ENCODE results near the gene TMEM255B. TPM values are rescaled to one million over a fixed set of nuclear protein-coding genes. Genes with fewer than 3 reads are reported as not detected.
A peak's percentile ranks its signal among the peaks of the same experiment; 100 is the strongest.

Gene TMEM255B
- total and polyA plus RNA-seq, 5 donors from 2014 or later = 0.02 to 1.3 (median 0.11) TPM; not detected in 1

- H3K4me1 ChIP-seq (ENCODE audit: control insufficient read depth, insufficient read depth, low read length, poor library complexity, severe bottlenecking) = no peaks in the 10 kb centered on the region
- no peaks in the 10 kb centered on the region for H3K9me3 ChIP-seq (ENCODE audit: control insufficient read depth in 2 of 2, low read length in 2 of 2)
- DNase-seq (no peak), ATAC-seq (ENCODE audit: low read depth in 2 of 2) (no peak)
- Mint-ChIP-seq H3K36me3 (no peaks in the 10 kb centered on the region), H3K9me3 (peaks cover 0 to 3% (median 0%) of the 10 kb centered on the region in 7 donors), H3K27me3 (peaks cover 9% of the 10 kb centered on the region), H3K4me1 (peaks cover 0 to 3% (median 0%) of the 10 kb centered on the region in 4 donors), H3K4me3 (no peak overlapping the region), H3K27ac (no peak overlapping the region)
- no peak overlapping the region for H3K4me3 ChIP-seq (ENCODE audit: low read depth, low read length)
- H3K27ac ChIP-seq (ENCODE audit: insufficient read depth, low read length, poor library complexity, severe bottlenecking) = no peak overlapping the region
- no peaks in the 10 kb centered on the region for H3K36me3 ChIP-seq (ENCODE audit: control insufficient read depth, insufficient read depth, low read length)
- no peaks in the 10 kb centered on the region for H3K27me3 ChIP-seq (ENCODE audit: control insufficient read depth, insufficient read depth, low read length)
Measured at GRCh38 chr13:113732176-113732960, 26.7 kb upstream of the TMEM255B start.

DNA sequence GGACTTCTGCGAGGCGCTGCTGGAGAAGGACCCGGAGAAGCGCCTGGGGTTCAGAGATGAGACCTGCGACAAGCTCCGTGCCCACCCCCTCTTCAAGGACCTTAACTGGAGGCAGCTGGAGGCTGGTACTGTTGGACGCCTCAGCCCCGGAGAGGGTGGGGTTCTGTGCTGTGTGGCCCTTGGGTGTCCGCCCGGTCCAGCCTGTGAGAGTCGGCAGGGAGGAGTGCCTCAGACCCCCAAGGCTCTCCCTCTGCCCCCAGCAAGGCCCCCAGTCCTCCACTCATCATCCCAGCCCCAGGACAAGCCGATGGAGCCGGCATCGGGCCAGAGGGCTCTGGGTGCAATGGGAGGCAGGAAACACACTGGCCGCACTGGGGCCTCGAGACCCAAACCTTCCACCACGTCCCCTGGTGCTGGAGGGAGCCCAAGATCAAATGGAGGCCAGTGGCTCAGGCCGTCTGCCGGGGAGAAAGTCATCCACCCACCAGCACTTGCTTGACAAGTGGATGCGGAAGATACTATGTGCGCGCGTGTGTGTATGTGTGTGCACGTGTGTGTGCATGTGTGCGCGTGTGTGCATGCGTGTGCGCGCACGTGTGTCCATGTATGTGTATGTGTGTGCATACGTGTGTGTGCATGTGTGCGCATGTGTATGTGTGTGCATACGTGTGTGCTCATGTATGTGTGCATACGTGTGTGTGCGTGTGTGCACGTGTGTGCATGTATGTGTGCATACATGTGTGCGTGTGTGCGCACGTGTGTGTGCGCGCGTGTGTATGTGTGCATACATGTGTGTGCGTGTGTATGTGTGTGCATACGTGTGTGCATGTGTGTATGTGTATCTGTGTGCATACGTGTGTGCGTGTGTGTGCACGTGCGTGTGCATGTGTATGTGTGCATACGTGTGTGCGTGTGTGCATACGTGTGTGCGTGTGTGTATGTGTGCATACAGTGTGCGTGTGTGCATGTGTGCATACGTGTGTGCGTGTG, 25.8 kb upstream of the TMEM255B start:
- no peak overlapping the region for H3K4me3 Mint-ChIP-seq
- H3K9me3 Mint-ChIP-seq = peaks cover 0 to 3% (median 0%) of the 10 kb centered on the region in 7 donors
- DNase-seq (no peak), ATAC-seq (ENCODE audit: low read depth in 2 of 2) (no peak)
- no peaks in the 10 kb centered on the region for H3K36me3 ChIP-seq (ENCODE audit: control insufficient read depth, insufficient read depth, low read length)
- no peaks in the 10 kb centered on the region for H3K4me1 ChIP-seq (ENCODE audit: control insufficient read depth, insufficient read depth, low read length, poor library complexity, severe bottlenecking)
- H3K27me3 ChIP-seq (ENCODE audit: control insufficient read depth, insufficient read depth, low read length) = no peaks in the 10 kb centered on the region
- H3K27ac Mint-ChIP-seq = peak overlapping the region in 1 of 3 donors; percentile 71
- H3K27ac ChIP-seq (ENCODE audit: insufficient read depth, low read length, poor library complexity, severe bottlenecking) = no peak overlapping the region
- peaks cover 0 to 3% (median 0%) of the 10 kb centered on the region in 4 donors for H3K4me1 Mint-ChIP-seq
- H3K36me3 Mint-ChIP-seq = no peaks in the 10 kb centered on the region
- H3K27me3 Mint-ChIP-seq = peaks cover 9% of the 10 kb centered on the region
- no peaks in the 10 kb centered on the region for H3K9me3 ChIP-seq (ENCODE audit: control insufficient read depth in 2 of 2, low read length in 2 of 2)
- no peak overlapping the region for H3K4me3 ChIP-seq (ENCODE audit: low read depth, low read length)

DNA sequence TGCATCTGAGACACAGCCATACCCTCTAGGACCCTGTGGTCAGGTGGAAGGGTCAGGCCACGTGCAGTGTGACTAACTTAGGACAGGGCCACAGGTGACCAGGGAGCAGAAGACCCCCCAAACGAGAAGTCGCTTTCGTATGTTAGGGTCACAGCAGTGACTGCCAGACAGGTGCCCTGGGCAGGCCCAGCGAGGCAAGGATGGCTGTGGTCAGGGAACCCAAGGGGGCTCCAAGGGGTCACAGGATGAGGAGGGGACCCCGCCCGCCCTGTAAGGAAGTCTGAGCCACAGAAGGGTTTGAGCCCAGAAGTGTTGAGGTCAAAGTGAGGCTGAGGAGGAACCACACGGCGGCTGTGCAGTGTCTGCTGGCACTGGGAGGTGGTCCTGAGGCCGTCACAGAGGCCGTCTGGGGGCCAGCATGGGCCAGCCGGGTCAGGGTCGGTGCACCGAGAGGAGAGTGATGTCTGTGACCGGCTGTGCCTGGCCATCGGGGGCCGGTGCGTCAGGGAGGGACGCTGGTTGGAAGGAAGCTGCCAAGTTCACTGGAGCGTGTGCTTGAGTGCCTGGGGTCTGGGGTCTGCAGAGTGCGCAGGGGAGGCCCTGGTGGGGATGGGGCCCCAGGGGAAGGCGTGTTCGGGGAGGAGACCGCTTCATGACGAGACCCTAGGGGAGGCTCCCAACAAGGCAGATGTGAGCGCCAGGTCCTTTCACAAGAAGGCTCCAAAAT, 24.8 kb upstream of the TMEM255B start:
- Mint-ChIP-seq H3K27ac (no peak overlapping the region), H3K36me3 (no peaks in the 10 kb centered on the region), H3K4me1 (no peaks in the 10 kb centered on the region), H3K4me3 (no peak overlapping the region), H3K9me3 (peaks cover 0 to 2% (median 0%) of the 10 kb centered on the region in 7 donors), H3K27me3 (no peaks in the 10 kb centered on the region)
- Histone ChIP-seq H3K36me3 (ENCODE audit: control insufficient read depth, insufficient read depth, low read length) (no peaks in the 10 kb centered on the region), H3K4me1 (ENCODE audit: control insufficient read depth, insufficient read depth, low read length, poor library complexity, severe bottlenecking) (no peaks in the 10 kb centered on the region), H3K4me3 (ENCODE audit: low read depth, low read length) (no peak overlapping the region), H3K27ac (ENCODE audit: insufficient read depth, low read length, poor library complexity, severe bottlenecking) (no peak overlapping the region), H3K27me3 (ENCODE audit: control insufficient read depth, insufficient read depth, low read length) (no peaks in the 10 kb centered on the region), H3K9me3 (ENCODE audit: control insufficient read depth in 2 of 2, low read length in 2 of 2) (no peaks in the 10 kb centered on the region)
- ATAC-seq (ENCODE audit: low read depth in 2 of 2) (no peak), DNase-seq (no peak)

DNA sequence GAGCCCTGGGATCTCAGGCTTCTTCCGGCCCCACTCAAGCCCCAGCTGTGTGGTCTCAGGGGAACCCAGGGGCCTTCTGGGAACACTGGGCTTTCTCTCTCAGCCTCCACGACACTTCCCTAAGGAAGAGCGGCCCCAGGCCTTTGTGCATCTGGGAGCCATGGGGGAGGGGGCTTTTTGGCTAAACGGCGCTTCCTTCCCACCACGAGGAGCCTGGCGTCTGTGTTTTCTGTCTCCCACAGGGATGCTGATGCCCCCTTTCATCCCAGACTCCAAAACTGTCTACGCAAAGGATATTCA, 24.2 kb upstream of the TMEM255B start:
- H3K27me3 Mint-ChIP-seq = no peaks in the 10 kb centered on the region

GRCh38 chr13:113735194-113735593, 23.8 kb upstream of the TMEM255B start:
- Histone ChIP-seq H3K27me3 (ENCODE audit: control insufficient read depth, insufficient read depth, low read length) (no peaks in the 10 kb centered on the region), H3K9me3 (ENCODE audit: control insufficient read depth in 2 of 2, low read length in 2 of 2) (no peaks in the 10 kb centered on the region), H3K4me1 (ENCODE audit: control insufficient read depth, insufficient read depth, low read length, poor library complexity, severe bottlenecking) (no peaks in the 10 kb centered on the region), H3K4me3 (ENCODE audit: low read depth, low read length) (no peak overlapping the region), H3K36me3 (ENCODE audit: control insufficient read depth, insufficient read depth, low read length) (no peaks in the 10 kb centered on the region), H3K27ac (ENCODE audit: insufficient read depth, low read length, poor library complexity, severe bottlenecking) (no peak overlapping the region)
- peaks cover 0 to 2% (median 0%) of the 10 kb centered on the region in 7 donors for H3K9me3 Mint-ChIP-seq
- DNase-seq (no peak), ATAC-seq (ENCODE audit: low read depth in 2 of 2) (no peak)
- H3K4me3 Mint-ChIP-seq = no peak overlapping the region
- H3K27me3 Mint-ChIP-seq = no peaks in the 10 kb centered on the region
- no peak overlapping the region for H3K27ac Mint-ChIP-seq
- no peaks in the 10 kb centered on the region for H3K36me3 Mint-ChIP-seq
- no peaks in the 10 kb centered on the region for H3K4me1 Mint-ChIP-seq

More for the DNA sequence above, 24.2 kb upstream of the TMEM255B start:
- Mint-ChIP-seq H3K36me3 (no peaks in the 10 kb centered on the region), H3K27ac (no peak overlapping the region), H3K9me3 (peaks cover 0 to 2% (median 0%) of the 10 kb centered on the region in 7 donors), H3K4me3 (no peak overlapping the region), H3K4me1 (no peaks in the 10 kb centered on the region)
- Histone ChIP-seq H3K4me3 (ENCODE audit: low read depth, low read length) (no peak overlapping the region), H3K4me1 (ENCODE audit: control insufficient read depth, insufficient read depth, low read length, poor library complexity, severe bottlenecking) (no peaks in the 10 kb centered on the region), H3K9me3 (ENCODE audit: control insufficient read depth in 2 of 2, low read length in 2 of 2) (no peaks in the 10 kb centered on the region), H3K27me3 (ENCODE audit: control insufficient read depth, insufficient read depth, low read length) (no peaks in the 10 kb centered on the region), H3K27ac (ENCODE audit: insufficient read depth, low read length, poor library complexity, severe bottlenecking) (no peak overlapping the region), H3K36me3 (ENCODE audit: control insufficient read depth, insufficient read depth, low read length) (no peaks in the 10 kb centered on the region)
- DNase-seq = no peak
- ATAC-seq (ENCODE audit: low read depth in 2 of 2) = no peak

- no peaks in the 10 kb centered on the region for H3K9me3 ChIP-seq (ENCODE audit: control insufficient read depth in 2 of 2, low read length in 2 of 2)
- Mint-ChIP-seq H3K4me3 (no peak overlapping the region), H3K27ac (no peak overlapping the region), H3K36me3 (no peaks in the 10 kb centered on the region), H3K9me3 (peaks cover 0 to 2% (median 0%) of the 10 kb centered on the region in 7 donors), H3K4me1 (no peaks in the 10 kb centered on the region), H3K27me3 (no peaks in the 10 kb centered on the region)
- no peaks in the 10 kb centered on the region for H3K27me3 ChIP-seq (ENCODE audit: control insufficient read depth, insufficient read depth, low read length)
- H3K27ac ChIP-seq (ENCODE audit: insufficient read depth, low read length, poor library complexity, severe bottlenecking) = no peak overlapping the region
- no peaks in the 10 kb centered on the region for H3K4me1 ChIP-seq (ENCODE audit: control insufficient read depth, insufficient read depth, low read length, poor library complexity, severe bottlenecking)
- no peaks in the 10 kb centered on the region for H3K36me3 ChIP-seq (ENCODE audit: control insufficient read depth, insufficient read depth, low read length)
- H3K4me3 ChIP-seq (ENCODE audit: low read depth, low read length) = no peak overlapping the region
- DNase-seq (no peak), ATAC-seq (ENCODE audit: low read depth in 2 of 2) (no peak)
Measured at GRCh38 chr13:113735750-113736149, 23.3 kb upstream of the TMEM255B start.

DNA sequence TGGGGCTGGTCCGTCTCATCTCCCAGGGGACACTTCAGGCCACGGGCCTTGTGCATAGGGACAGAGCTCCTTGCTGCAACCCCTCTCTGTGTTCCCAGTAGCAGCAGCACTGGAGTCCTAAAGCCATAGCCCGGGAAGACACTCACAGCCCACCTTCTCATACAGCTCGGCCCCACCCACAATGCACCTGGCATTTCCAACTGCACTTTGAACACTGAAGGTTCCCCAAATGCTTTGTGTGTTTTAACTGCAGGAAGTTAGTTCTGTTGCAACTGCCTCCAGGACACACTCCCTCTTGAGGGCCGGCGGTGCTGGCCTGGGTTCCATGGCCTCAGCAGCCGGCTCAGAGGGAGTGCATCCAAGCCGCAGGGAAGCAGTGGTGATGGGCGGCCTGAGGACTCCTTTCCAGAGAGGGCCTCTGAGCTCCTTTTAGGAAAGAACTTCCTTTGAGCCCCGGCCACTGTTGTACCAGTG, 22.7 kb upstream of the TMEM255B start:
- no peaks in the 10 kb centered on the region for H3K36me3 ChIP-seq (ENCODE audit: control insufficient read depth, insufficient read depth, low read length)
- Mint-ChIP-seq H3K27me3 (peaks cover 2% of the 10 kb centered on the region), H3K4me1 (peaks cover 0 to 2% (median 2%) of the 10 kb centered on the region in 4 donors), H3K27ac (no peak overlapping the region), H3K4me3 (no peak overlapping the region), H3K36me3 (no peaks in the 10 kb centered on the region), H3K9me3 (peaks cover 0 to 2% (median 0%) of the 10 kb centered on the region in 7 donors)
- no peaks in the 10 kb centered on the region for H3K9me3 ChIP-seq (ENCODE audit: control insufficient read depth in 2 of 2, low read length in 2 of 2)
- no peaks in the 10 kb centered on the region for H3K27me3 ChIP-seq (ENCODE audit: control insufficient read depth, insufficient read depth, low read length)
- ATAC-seq (ENCODE audit: low read depth in 2 of 2) (no peak), DNase-seq (no peak)
- no peaks in the 10 kb centered on the region for H3K4me1 ChIP-seq (ENCODE audit: control insufficient read depth, insufficient read depth, low read length, poor library complexity, severe bottlenecking)
- H3K4me3 ChIP-seq (ENCODE audit: low read depth, low read length) = no peak overlapping the region
- no peak overlapping the region for H3K27ac ChIP-seq (ENCODE audit: insufficient read depth, low read length, poor library complexity, severe bottlenecking)
